NCI-H2171 treated with DMSO at 0.1 percent for 48 hours (cell line): ENCODE data around the gene TRRAP.

ENCODE experiments used
- DNase-seq: peaks from one replicate; lab custom pipeline; 2025; lab: John Stamatoyannopoulos, UW

Gene TRRAP

GRCh38 chr7:98946389-98946788 is 68.1 kb downstream of the TRRAP start:
- no peak for DNase-seq

GRCh38 chr7:98949336-98950044 is 71.2 kb downstream of the TRRAP start:
- DNase-seq, result no peak

- no peak for DNase-seq
Measured at GRCh38 chr7:98955992-98956391, 77.7 kb downstream of the TRRAP start.

- no peak for DNase-seq
Measured at GRCh38 chr7:98956469-98956868, 78.1 kb downstream of the TRRAP start.

DNA sequence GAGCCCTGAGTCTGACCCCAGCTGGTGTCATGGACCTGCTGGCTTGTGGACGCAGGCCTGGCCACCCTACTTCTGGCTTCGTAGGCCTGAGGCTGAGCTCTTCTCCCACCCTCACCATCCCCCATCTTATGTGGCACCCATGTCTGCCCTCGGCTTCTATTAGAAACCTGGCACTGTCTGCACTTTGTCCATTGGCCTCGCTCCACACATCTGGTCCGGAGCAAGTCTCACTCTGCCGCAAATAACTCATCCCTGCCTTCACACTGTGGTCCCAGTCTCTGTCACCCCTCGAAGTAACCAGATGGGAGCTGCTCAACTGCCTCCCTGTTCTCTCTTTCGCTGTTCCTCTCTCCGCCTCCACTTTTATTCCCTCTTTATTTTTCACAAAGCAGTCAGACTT is 78.6 kb downstream of the TRRAP start:
- DNase-seq, result no peak

DNA sequence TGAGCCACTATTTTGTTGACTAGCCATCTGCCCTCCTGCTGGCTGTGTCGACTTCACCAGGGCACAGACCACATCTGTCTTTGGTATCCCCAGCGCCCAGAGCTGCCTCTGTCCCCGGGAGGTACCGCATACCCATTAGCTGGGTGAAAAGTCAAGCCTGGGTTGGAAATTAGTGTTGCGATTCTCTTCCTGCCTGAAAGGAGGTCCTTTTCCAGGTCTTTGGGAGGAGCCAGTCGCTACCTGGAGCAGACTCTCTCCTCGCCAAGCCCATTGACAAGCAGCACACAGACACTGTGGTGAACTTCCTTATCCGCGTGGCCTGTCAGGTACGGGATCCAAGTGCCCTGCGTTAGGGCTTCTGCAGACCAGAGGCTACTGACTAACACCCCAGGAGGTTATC is 79.4 kb downstream of the TRRAP start:
- DNase-seq, result no peak

DNA sequence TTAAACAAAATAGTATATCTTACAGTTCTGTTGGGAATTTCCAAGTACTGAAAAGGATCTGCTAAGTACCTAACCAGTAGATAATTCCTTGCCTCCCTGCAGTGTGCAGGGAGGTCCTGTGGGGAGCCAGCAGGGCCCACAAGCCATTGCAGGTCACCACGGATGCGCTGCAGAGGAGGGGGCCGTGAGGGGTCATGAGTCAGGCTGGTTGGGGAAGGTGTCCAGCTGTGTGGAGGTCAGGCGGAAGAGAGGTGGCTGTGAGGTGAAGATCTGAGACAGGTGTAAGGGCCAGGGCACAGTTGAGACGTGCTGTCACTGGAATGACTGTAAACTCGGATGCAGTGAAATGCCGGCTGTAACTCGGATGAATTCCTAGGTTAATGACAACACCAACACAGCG is 80.6 kb downstream of the TRRAP start:
- no peak for DNase-seq

DNA sequence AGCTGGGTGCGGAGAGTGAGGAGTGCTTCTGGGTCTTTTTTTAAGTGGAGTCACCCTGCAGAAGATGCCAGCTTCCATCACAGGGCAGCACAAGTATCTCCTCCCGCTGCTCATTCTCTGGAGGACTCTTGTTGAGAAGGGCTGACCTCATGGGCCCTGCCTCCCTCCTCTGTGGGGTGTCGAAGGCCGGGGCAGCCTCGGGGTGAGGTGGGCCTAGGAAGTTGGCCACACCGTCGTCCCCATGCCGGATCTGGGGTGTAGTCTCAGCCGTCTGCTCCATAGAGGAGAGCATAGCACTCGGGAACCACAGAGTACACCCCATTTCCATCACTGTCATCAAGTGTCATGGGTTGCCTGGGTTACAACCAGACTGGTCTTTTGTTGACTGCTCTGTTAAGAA is 85.0 kb downstream of the TRRAP start:
- DNase-seq, result no peak

DNA sequence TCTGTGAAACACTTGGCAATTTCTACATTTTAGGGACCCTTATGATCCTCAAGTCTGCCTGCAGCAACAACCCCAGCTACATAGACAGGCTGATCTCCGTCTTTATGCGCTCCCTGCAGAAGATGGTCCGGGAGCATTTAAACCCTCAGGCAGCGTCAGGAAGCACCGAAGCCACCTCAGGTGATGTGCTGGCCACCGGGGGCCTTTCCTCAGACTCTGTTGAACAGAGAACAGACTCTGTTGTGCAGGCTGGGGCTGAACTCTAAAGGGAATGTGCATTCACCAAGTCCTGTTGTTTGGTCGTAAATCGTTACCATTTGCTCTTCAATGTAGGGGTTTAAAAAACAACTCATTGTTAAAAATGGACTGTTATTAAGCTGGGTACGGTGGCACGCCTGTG is 86.3 kb downstream of the TRRAP start:
- no peak for DNase-seq

DNA sequence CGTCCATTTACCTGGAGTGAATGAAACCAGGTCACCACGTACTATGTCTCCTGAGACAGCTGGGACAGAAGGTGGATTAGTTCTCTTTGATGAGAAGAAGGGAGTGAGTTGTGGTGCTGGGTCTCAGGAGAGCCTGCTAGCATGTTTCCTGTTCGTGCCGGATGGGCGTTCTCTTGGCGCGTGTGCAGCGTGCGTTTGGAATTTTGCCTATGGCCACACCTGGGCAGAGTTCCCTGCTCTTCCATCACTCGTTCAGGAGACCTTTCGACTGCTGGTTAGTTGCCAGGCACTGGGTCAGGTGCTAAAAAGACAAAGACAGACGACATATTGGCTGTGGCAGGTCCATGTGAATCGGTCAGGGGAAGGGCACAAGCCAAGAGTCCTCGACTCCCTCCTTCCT is 90.3 kb downstream of the TRRAP start:
- DNase-seq, result no peak

DNA sequence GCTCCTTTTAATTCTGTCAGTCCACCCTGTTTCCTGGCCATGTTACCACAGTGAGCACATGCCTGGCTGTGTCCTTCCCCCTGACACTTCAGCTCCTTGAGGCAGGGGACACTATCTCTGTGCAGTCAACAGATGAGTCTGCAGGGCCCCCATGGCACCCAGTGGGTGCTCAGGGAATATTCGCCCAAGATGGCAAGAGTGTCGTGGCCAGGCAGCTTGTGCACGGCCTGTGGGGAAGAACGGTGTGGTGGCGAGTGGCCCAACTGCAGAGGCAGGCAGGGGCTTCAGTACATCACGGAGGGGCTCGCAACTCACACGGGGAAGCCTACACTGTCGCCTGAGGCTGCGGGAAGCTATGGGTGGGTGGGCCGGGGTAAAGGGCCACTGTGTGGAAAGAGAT is 91.1 kb downstream of the TRRAP start:
- DNase-seq, result no peak

- no peak for DNase-seq
Measured at GRCh38 chr7:98970016-98970615, 91.8 kb downstream of the TRRAP start.

- DNase-seq, result no peak
Measured at GRCh38 chr7:98970805-98971204, 92.5 kb downstream of the TRRAP start.

DNA sequence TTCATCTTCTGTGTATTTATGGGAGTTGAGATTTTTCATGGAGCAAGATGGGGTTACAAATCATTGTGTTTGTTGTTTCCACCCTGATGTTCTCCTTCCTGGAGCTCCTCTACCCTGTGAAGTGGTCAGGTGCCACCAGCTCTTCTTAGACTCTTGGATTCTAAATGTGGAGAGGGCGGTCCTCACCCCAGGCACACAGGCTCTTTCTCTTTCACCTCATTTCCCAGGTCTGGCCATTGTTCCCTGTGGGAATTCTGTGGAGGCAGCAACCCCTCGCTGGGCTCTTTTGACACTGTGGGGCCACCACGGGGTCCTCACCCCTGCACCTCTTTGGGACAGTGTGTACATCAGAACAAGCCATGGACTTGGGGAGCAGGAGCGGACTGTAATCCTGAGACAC is 95.9 kb downstream of the TRRAP start:
- DNase-seq, result no peak

GRCh38 chr7:98974906-98975816 is 96.8 kb downstream of the TRRAP start:
- no peak for DNase-seq

GRCh38 chr7:98976396-98977185 is 98.3 kb downstream of the TRRAP start:
- no peak for DNase-seq

- DNase-seq, result no peak
Measured at GRCh38 chr7:98978672-98979071, 100.3 kb downstream of the TRRAP start.

- DNase-seq, result no peak
Measured at GRCh38 chr7:98981701-98982100, 103.4 kb downstream of the TRRAP start.

- no peak for DNase-seq
Measured at GRCh38 chr7:98982686-98983085, 104.4 kb downstream of the TRRAP start.

- DNase-seq, result no peak
Measured at GRCh38 chr7:98984126-98984525, 105.8 kb downstream of the TRRAP start.

- no peak for DNase-seq
Measured at GRCh38 chr7:98985406-98985805, 107.1 kb downstream of the TRRAP start.

GRCh38 chr7:98985945-98986344 is 107.6 kb downstream of the TRRAP start:
- no peak for DNase-seq
